Endothelial cell of umbilical vein (primary cell): Measurements from ENCODE around the gene ADAMTS17. TPM values are rescaled to one million over a fixed set of nuclear protein-coding genes. Genes with fewer than 3 reads are reported as not detected.

Experiments
- BruUV-seq: library from RNA; stranded (reverse); fragments of 400-500 nt; replicated peaks from 2 replicates; lab custom pipeline; 2021; lab: Mats Ljungman, UMichigan
- CTCF ChIA-PET: fragments of 300-600, 350-600 bp; sonication (Branson Sonifier 250); formaldehyde crosslinking; loops from one replicate; lab custom pipeline; 2021; ENCODE audit warnings: antibody characterized with exemption, inconsistent platforms; lab: Charles Lee
- POLR2A ChIA-PET: fragments of 300-600, 350-600 bp; sonication (Branson Sonifier 250); formaldehyde crosslinking; loops from one replicate; lab custom pipeline; 2021; ENCODE audit warnings: antibody characterized with exemption, inconsistent platforms; lab: Charles Lee
- DNase-seq: peaks from one replicate; pipeline ENCODE4 v3.0.0-alpha.2; 2011; ENCODE audit warnings: low read depth, low spot score
- FAIRE-seq: peaks from 2 replicates; lab custom pipeline; 2011; peaks lifted over from hg19 to GRCh38; lab: Jason Lieb, UNC
- H2AFZ ChIP-seq: 2 replicates; pipeline ENCODE4 v1.6.0; 2012; ENCODE audit warnings: low read depth, low read length, control low read depth, inconsistent platforms
- H3K27ac ChIP-seq: 2 replicates; pipeline ENCODE4 v1.5.1; 2011; ENCODE audit warnings: low read depth, mild to moderate bottlenecking, control low read depth, low read length, moderate library complexity; ENCODE audit not compliant: insufficient read depth
- H3K27me3 ChIP-seq, 2 experiments: 2 replicates each; pipeline versions ENCODE4 v1.6.0 to v1.6.1; 2011; ENCODE audit warnings: low read length in 2 of 2, mixed read lengths in 1 of 2; ENCODE audit not compliant: control insufficient read depth in 2 of 2, insufficient read depth in 2 of 2
- H3K36me3 ChIP-seq, 2 experiments: 2 replicates in 1 of 2; 3 replicates in 1 of 2; pipeline ENCODE4 v1.5.1; 2011; ENCODE audit warnings: low read length in 2 of 2, mild to moderate bottlenecking in 1 of 2, moderate library complexity in 1 of 2; ENCODE audit not compliant: control insufficient read depth in 2 of 2, insufficient read depth in 2 of 2; ENCODE audit errors: extremely low read depth in 1 of 2
- H3K4me1 ChIP-seq: 3 replicates; pipeline ENCODE4 v1.5.1; 2011; ENCODE audit warnings: mild to moderate bottlenecking, low read length; ENCODE audit not compliant: control insufficient read depth, insufficient read depth; ENCODE audit errors: extremely low read depth
- H3K4me2 ChIP-seq: 2 replicates; pipeline ENCODE4 v1.6.1; 2011; ENCODE audit warnings: low read length, control low read depth, mixed read lengths; ENCODE audit not compliant: insufficient read depth
- H3K4me3 ChIP-seq, 3 experiments: fragments of 200-600 bp in 1 of 3; sonication (generic), shearing (Covaris generic) in 1 of 3; replicated peaks in 1 of 3; 2 replicates each; pipeline ENCODE4 v1.5.1; 2011 to 2016; ENCODE audit warnings: control low read depth in 3 of 3, low read length in 3 of 3, mild to moderate bottlenecking in 2 of 3, inconsistent platforms in 1 of 3, low read depth in 1 of 3, moderate library complexity in 1 of 3; ENCODE audit not compliant: insufficient read depth in 1 of 3
- H3K79me2 ChIP-seq: 2 replicates; pipeline ENCODE4 v1.6.0; 2012; ENCODE audit warnings: low read length, inconsistent platforms; ENCODE audit not compliant: control insufficient read depth, insufficient read depth
- H3K9ac ChIP-seq: replicated peaks from 2 replicates; pipeline ENCODE3; 2011; ENCODE audit warnings: low read length, control low read depth; ENCODE audit not compliant: insufficient read depth; ENCODE audit errors: extremely low read depth
- H3K9me1 ChIP-seq: replicated peaks from 3 replicates; pipeline ENCODE4 v1.6.0; 2011; ENCODE audit warnings: mild to moderate bottlenecking, low read length; ENCODE audit not compliant: control insufficient read depth, insufficient read depth; ENCODE audit errors: extremely low read depth
- H3K9me3 ChIP-seq: replicated peaks from 2 replicates; pipeline ENCODE4 v1.5.1; 2012; ENCODE audit warnings: low read length, inconsistent platforms; ENCODE audit not compliant: control insufficient read depth, insufficient read depth
- H4K20me1 ChIP-seq: replicated peaks from 2 replicates; pipeline ENCODE3; 2011; ENCODE audit warnings: mild to moderate bottlenecking, low read length; ENCODE audit not compliant: control insufficient read depth, insufficient read depth; ENCODE audit errors: extremely low read depth
- GATA2 ChIP-seq: IDR thresholded peaks from 2 replicates; pipeline ENCODE4 v1.7.0; 2011; ENCODE audit warnings: low read depth, mild to moderate bottlenecking, moderate library complexity, mixed read lengths, low read length; ENCODE audit not compliant: insufficient read length, insufficient read depth
- MYC ChIP-seq: IDR thresholded peaks from one replicate; pipeline ENCODE4 v1.6.1; 2011; ENCODE audit warnings: mild to moderate bottlenecking, low read depth, low read length
- POLR2AphosphoS5 ChIP-seq: IDR thresholded peaks from 2 replicates; pipeline ENCODE4 v1.6.1; 2012; ENCODE audit warnings: low read depth, mild to moderate bottlenecking, control low read depth, low read length, moderate library complexity; ENCODE audit not compliant: insufficient read depth
- dilution Hi-C: fragments of 300-500 bp; cut with MboI; formaldehyde crosslinking; loops from one replicate; pipeline ENCODE4 v1.15.0; 2019; ENCODE audit warnings: low sequenced_read_pairs; ENCODE audit not compliant: extremely low pct_ligation_motif_present
- intact Hi-C: fragments of 100-400 bp; cut with micrococcal nuclease; formaldehyde crosslinking; loops from one replicate; pipeline ENCODE4 v1.10.0; 2022
- polyA plus RNA-seq, 4 experiments: library from polyadenylated mRNA; depleted of rRNA in 3 of 4; stranded (reverse) in 3 of 4; unstranded in 1 of 4; fragments of >200 nt; gene quantifications; 2 replicates each; pipeline versions ENCODE4 v1.2.1 to v1.2.3, GENCODE V29; 2011 to 2012; ENCODE audit warnings: missing spikeins in 1 of 4
- total RNA-seq: library from RNA; stranded (reverse); gene quantifications from 2 replicates; pipeline ENCODE4 v1.2.3, GENCODE V29; 2021
- TF ChIP-seq, protein P1 (sequence below): IDR thresholded peaks from 2 replicates; pipeline ENCODE4 v1.6.1; 2011; ENCODE audit not compliant: insufficient read depth, insufficient read length
- TF ChIP-seq, protein P2 (sequence below), 2 donors: IDR thresholded peaks; 1 replicate in 1 of 2; 2 replicates in 1 of 2; pipeline ENCODE4 v1.5.1; 2011; ENCODE audit warnings: low read length in 2 of 2, mild to moderate bottlenecking in 2 of 2, moderate library complexity in 2 of 2, control low read depth in 1 of 2, inconsistent platforms in 1 of 2, low read depth in 1 of 2; ENCODE audit not compliant: insufficient read depth in 1 of 2; ENCODE audit errors: extremely low read depth in 1 of 2

Gene ADAMTS17
- total and polyA plus RNA-seq, 2 donors (not counting 3 experiments of a cell fraction or from before 2014, with no cell fraction given) = 0.12 TPM; not detected in 1

DNA sequence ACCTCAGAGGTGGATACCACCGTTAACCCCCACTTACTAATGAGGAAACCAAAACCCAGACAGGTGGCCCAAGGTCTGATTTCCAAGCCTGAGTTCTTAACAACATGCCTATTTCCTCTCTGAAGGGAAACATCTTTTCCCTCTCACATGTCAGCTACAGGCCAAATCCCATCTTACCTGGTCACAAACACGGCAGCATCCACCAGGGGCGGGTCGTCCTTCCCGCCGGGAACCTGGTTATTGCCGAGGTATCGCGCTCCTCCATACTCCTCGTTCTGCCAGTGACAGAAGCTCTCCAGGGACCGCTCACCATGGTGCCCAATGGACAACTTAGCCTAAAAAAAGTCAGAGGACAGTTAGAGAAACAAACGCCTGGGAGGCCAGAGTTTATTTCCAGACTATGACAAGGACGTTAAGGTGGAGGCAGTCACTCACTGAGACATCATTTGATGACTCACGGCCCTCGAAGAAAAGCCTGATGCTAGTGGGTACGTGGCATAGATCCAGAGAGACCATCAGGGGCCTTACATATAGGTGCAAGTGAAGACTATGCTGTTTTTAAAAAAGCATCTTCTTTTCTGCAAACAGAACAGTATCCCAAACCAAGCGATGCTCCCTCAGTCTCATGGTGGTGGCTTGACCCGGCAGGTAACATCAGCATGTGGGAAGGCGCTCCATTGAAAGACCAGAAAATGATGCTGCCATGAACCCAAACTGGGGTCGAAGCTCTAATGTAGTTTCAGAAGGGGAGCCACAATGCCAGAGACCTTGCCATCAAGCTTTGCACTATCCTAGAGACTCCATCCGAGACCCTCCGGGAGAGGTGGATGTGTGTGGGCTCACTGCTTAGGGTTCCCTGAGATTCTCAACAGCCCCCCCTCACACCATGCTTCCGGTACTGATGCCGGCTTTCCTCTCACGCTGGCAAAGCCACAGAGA lies 80.2 kb downstream of the ADAMTS17 start:
- no TSS peak for BruUV-seq
- POLR2A ChIA-PET = no interaction called here
- no peaks in the 10 kb centered on the region for H3K79me2 ChIP-seq
- H3K4me2 ChIP-seq = no peak overlapping the region
- no peaks in the 10 kb centered on the region for H3K27me3 ChIP-seq
- TF ChIP-seq GATA2 (no peak), POLR2AphosphoS5 (no peak), MYC (no peak)
- no peaks in the 10 kb centered on the region for H3K9me1 ChIP-seq
- intact Hi-C loops (no loop called here), dilution Hi-C loops (no loop called here)
- H3K27ac ChIP-seq = no peak overlapping the region
- H3K4me3 ChIP-seq = no peak overlapping the region
- H2AFZ ChIP-seq = no peak overlapping the region
- no peaks in the 10 kb centered on the region for H3K36me3 ChIP-seq
- no peak for FAIRE-seq
- H3K9me3 ChIP-seq = peaks cover 9% of the 10 kb centered on the region
- H3K9ac ChIP-seq = no peak overlapping the region
- CTCF ChIA-PET = no interaction called here
- no peaks in the 10 kb centered on the region for H3K4me1 ChIP-seq
- H4K20me1 ChIP-seq = no peaks in the 10 kb centered on the region
- DNase-seq = no peak

DNA sequence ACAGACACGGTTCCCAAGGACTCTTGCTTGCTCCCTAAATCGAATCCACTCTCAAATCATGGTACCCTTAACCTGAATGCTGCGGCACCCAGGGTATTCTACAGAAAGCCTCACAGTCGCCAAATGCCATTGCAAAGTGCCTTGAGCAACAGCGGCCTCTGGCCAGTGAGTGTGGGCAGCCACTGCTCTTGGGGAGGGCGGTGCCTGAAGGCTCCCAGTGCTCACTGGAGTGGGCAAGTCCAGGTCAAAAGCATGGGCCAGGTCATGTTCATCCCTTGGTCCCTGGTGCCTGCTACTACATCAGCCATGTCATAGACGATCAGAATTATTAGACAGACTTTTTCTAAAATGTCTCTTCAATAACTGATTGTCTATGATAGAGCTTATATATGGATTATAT lies 82.5 kb downstream of the ADAMTS17 start:
- Histone ChIP-seq H3K4me2 (no peak overlapping the region), H3K9ac (no peak overlapping the region), H3K4me3 (no peak overlapping the region), H2AFZ (no peak overlapping the region), H3K27ac (no peak overlapping the region), H3K4me1 (no peaks in the 10 kb centered on the region), H3K9me3 (peaks cover 9% of the 10 kb centered on the region), H3K9me1 (no peaks in the 10 kb centered on the region), H3K27me3 (no peaks in the 10 kb centered on the region), H4K20me1 (no peaks in the 10 kb centered on the region), H3K79me2 (no peaks in the 10 kb centered on the region), H3K36me3 (no peaks in the 10 kb centered on the region)
- TF ChIP-seq, protein P1, sequence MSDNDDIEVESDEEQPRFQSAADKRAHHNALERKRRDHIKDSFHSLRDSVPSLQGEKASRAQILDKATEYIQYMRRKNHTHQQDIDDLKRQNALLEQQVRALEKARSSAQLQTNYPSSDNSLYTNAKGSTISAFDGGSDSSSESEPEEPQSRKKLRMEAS = no peak
- TF ChIP-seq, protein P2, sequence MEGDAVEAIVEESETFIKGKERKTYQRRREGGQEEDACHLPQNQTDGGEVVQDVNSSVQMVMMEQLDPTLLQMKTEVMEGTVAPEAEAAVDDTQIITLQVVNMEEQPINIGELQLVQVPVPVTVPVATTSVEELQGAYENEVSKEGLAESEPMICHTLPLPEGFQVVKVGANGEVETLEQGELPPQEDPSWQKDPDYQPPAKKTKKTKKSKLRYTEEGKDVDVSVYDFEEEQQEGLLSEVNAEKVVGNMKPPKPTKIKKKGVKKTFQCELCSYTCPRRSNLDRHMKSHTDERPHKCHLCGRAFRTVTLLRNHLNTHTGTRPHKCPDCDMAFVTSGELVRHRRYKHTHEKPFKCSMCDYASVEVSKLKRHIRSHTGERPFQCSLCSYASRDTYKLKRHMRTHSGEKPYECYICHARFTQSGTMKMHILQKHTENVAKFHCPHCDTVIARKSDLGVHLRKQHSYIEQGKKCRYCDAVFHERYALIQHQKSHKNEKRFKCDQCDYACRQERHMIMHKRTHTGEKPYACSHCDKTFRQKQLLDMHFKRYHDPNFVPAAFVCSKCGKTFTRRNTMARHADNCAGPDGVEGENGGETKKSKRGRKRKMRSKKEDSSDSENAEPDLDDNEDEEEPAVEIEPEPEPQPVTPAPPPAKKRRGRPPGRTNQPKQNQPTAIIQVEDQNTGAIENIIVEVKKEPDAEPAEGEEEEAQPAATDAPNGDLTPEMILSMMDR (IDR thresholded peaks at IDR 0.05; ENCODE audit: extremely low read depth in 1 of 2, insufficient read depth in 1 of 2, low read depth in 1 of 2, low read length in 2 of 2) = no peak
- no peak for TF ChIP-seq MYC
- TF ChIP-seq GATA2 = no peak
- dilution Hi-C loops (no loop called here), intact Hi-C loops (no loop called here)
- ChIA-PET CTCF (no interaction called here), POLR2A (no interaction called here)
- no peak for DNase-seq
- FAIRE-seq = no peak
- no TSS peak for BruUV-seq
